Kidney (tissue), 14 donors: ENCODE results near the gene PLEKHM3. TPM values are rescaled to one million over a fixed set of nuclear protein-coding genes. Genes with fewer than 3 reads are reported as not detected.

ENCODE experiments used
- DNase-seq, 5 donors: peaks; one replicate each; pipeline ENCODE4 v3.0.0-alpha.2; 2013 to 2020
- FAIRE-seq: peaks from 2 replicates; lab custom pipeline; 2012; peaks lifted over from hg19 to GRCh38; lab: Jason Lieb, UNC
- H3K27ac ChIP-seq, 2 donors: one replicate each; pipeline ENCODE4 v1.7.0; 2013; ENCODE audit warnings: low read depth in 2 of 2, low read length in 2 of 2, inconsistent platforms in 1 of 2
- H3K27me3 ChIP-seq: one replicate; pipeline ENCODE4 v1.7.1; 2013; ENCODE audit warnings: low read length, inconsistent platforms; ENCODE audit not compliant: control insufficient read depth, insufficient read depth
- H3K36me3 ChIP-seq, 3 donors: one replicate each; pipeline versions ENCODE4 v1.7.0 to v1.7.1; 2013; ENCODE audit warnings: low read length in 3 of 3, control low read depth in 1 of 3, inconsistent platforms in 1 of 3; ENCODE audit not compliant: insufficient read depth in 3 of 3, control insufficient read depth in 2 of 3
- H3K4me1 ChIP-seq, 3 donors: one replicate each; pipeline versions ENCODE4 v1.7.0 to v1.7.1; 2013; ENCODE audit warnings: low read length in 3 of 3, inconsistent platforms in 1 of 3, low read depth in 1 of 3; ENCODE audit not compliant: control insufficient read depth in 2 of 3, insufficient read depth in 2 of 3
- H3K4me3 ChIP-seq, 3 donors: one replicate each; pipeline versions ENCODE4 v1.7.0 to v1.8.1; 2013; ENCODE audit warnings: low read length in 3 of 3, control low read depth in 1 of 3, inconsistent platforms in 1 of 3
- H3K9ac ChIP-seq, 3 donors: one replicate each; pipeline versions ENCODE4 v1.7.0 to v1.7.1; 2013; ENCODE audit warnings: low read length in 3 of 3, control low read depth in 1 of 3, inconsistent platforms in 1 of 3
- H3K9me3 ChIP-seq, 3 donors: one replicate each; pipeline versions ENCODE4 v1.7.0 to v1.7.1; 2013; ENCODE audit warnings: low read length in 3 of 3, control low read depth in 1 of 3, inconsistent platforms in 1 of 3; ENCODE audit not compliant: control insufficient read depth in 2 of 3, insufficient read depth in 1 of 3
- CTCF ChIP-seq: IDR thresholded peaks from 3 replicates; pipeline ENCODE4 v1.5.1; 2012; ENCODE audit warnings: mild to moderate bottlenecking, moderate library complexity, borderline replicate concordance; ENCODE audit not compliant: insufficient read depth; ENCODE audit errors: extremely low read depth
- intact Hi-C: fragments of 100-400 bp; cut with DNase I; formaldehyde crosslinking; loops from one replicate; pipeline ENCODE4 v1.11.1; 2022
- polyA plus RNA-seq: library from polyadenylated mRNA; stranded (reverse); fragments of 350-450 nt; fragmentation: Illumina TruSeq; extraction: RNeasy Lipid Tissue Mini Kit (QIAGEN cat#74804); gene quantifications from one replicate; pipeline ENCODE4 v1.2.3, GENCODE V29; 2014; ENCODE audit warnings: low read depth, low replicate concordance; ENCODE audit not compliant: insufficient read depth
- total RNA-seq: library from RNA; stranded (reverse); fragmentation: NEBNext Ultra II Directional; extraction: Animal tissue kit (Norgen Biotek cat#: 25700); gene quantifications from one replicate; pipeline ENCODE4 v1.2.1, GENCODE V29; 2021
- donor health status: control.
- donor health status: control.
- donor health status: control.
- donor health status: control.
- donor health status: control.
- donor health status: DM: yes; HTN: yes; CAD: no.
- donor health status: Normal renal cell carcinoma (clear cell type).

The PLEKHM3 gene
- total and polyA plus RNA-seq, 2 donors from 2014 or later: 4.2 to 13.5 TPM

- no peak for TF ChIP-seq CTCF
- no peak for FAIRE-seq
- intact Hi-C loops: no loop called here
- no peak overlapping the region for H3K27ac ChIP-seq
- no peak overlapping the region for H3K9ac ChIP-seq
- no peaks in the 10 kb centered on the region for H3K4me1 ChIP-seq
- no peak for DNase-seq
- no peaks in the 10 kb centered on the region for H3K9me3 ChIP-seq
- no peaks in the 10 kb centered on the region for H3K36me3 ChIP-seq
- no peaks in the 10 kb centered on the region for H3K27me3 ChIP-seq
- no peak overlapping the region for H3K4me3 ChIP-seq
Measured at GRCh38 chr2:208064220-208064961, 39.1 kb upstream of the PLEKHM3 start.

- H3K4me1 ChIP-seq: no peaks in the 10 kb centered on the region
- no peaks in the 10 kb centered on the region for H3K9me3 ChIP-seq
- intact Hi-C loops: no loop called here
- FAIRE-seq (no peak), DNase-seq (no peak)
- H3K4me3 ChIP-seq: no peak overlapping the region
- no peak overlapping the region for H3K9ac ChIP-seq
- H3K36me3 ChIP-seq: no peaks in the 10 kb centered on the region
- no peaks in the 10 kb centered on the region for H3K27me3 ChIP-seq
- H3K27ac ChIP-seq: no peak overlapping the region
- no peak for TF ChIP-seq CTCF
Measured at GRCh38 chr2:208062961-208063360, 37.6 kb upstream of the PLEKHM3 start.

GRCh38 chr2:208062113-208062512 lies 36.8 kb upstream of the PLEKHM3 start:
- FAIRE-seq (no peak), DNase-seq (peak in 2 of 5 donors; percentile 9 to 40)
- Histone ChIP-seq H3K36me3 (no peaks in the 10 kb centered on the region), H3K4me1 (no peaks in the 10 kb centered on the region), H3K9ac (no peak overlapping the region), H3K27ac (no peak overlapping the region), H3K9me3 (no peaks in the 10 kb centered on the region), H3K27me3 (no peaks in the 10 kb centered on the region), H3K4me3 (no peak overlapping the region)
- intact Hi-C loops: no loop called here
- TF ChIP-seq CTCF: no peak
